K562 (cell line): ENCODE results near the gene GIMAP8. TPM values are rescaled to one million over a fixed set of nuclear protein-coding genes. Genes with fewer than 3 reads are reported as not detected.

Experiments
- ARID1B ChIP-seq: fragments of 450-650 bp; IDR thresholded peaks from 2 replicates; pipeline ENCODE4 v1.6.1; 2016; ENCODE audit warnings: antibody characterized with exemption, mild to moderate bottlenecking, inconsistent platforms
- ARNT ChIP-seq, 2 experiments: fragments of 450-650 bp; IDR thresholded peaks; 2 replicates each; pipeline ENCODE4 v1.6.1; 2016; ENCODE audit warnings: mild to moderate bottlenecking in 1 of 2
- CREBBP ChIP-seq: IDR thresholded peaks from one replicate; pipeline ENCODE4 v1.6.1; 2012; ENCODE audit warnings: low read depth, mild to moderate bottlenecking, control low read depth, inconsistent platforms, low read length
- CUX1 ChIP-seq: fragments of 200-800 bp; sonication (Bioruptor generic); IDR thresholded peaks from 2 replicates; pipeline ENCODE4 v1.6.1; 2016; ENCODE audit warnings: missing genetic modification characterization, missing compliant biosample characterization
- E2F3 ChIP-seq: fragments of 250-450 bp; sonication (Bioruptor Pico); IDR thresholded peaks from 2 replicates; pipeline ENCODE4 v1.4.0; 2020; ENCODE audit warnings: mild to moderate bottlenecking
- E2F8 ChIP-seq: fragments of 450-650 bp; IDR thresholded peaks from 2 replicates; pipeline ENCODE4 v1.7.1; 2018; ENCODE audit warnings: mild to moderate bottlenecking, low read depth; ENCODE audit not compliant: partially characterized antibody
- ERF ChIP-seq: fragments of 450-650 bp; formaldehyde crosslinking; IDR thresholded peaks from 2 replicates; pipeline ENCODE4 v1.4.0; 2020; ENCODE audit warnings: mild to moderate bottlenecking, mixed read lengths
- GATAD2A ChIP-seq: fragments of 450-650 bp; IDR thresholded peaks from 2 replicates; pipeline ENCODE4 v1.6.1; 2017
- MTA3 ChIP-seq: fragments of 450-650 bp; formaldehyde crosslinking; IDR thresholded peaks from 2 replicates; pipeline ENCODE4 v1.6.1; 2017; ENCODE audit warnings: mild to moderate bottlenecking, borderline replicate concordance
- MXD1 ChIP-seq: fragments of 250-450 bp; sonication (Bioruptor Pico); IDR thresholded peaks from 2 replicates; pipeline ENCODE4 v1.8.0; 2021; ENCODE audit warnings: borderline replicate concordance, mild to moderate bottlenecking, moderate library complexity; ENCODE audit not compliant: poor library complexity, severe bottlenecking
- RBBP5 ChIP-seq: fragments of 200-600 bp; sonication (generic); IDR thresholded peaks from 2 replicates; pipeline ENCODE4 v1.6.1; 2012; ENCODE audit warnings: borderline replicate concordance, mild to moderate bottlenecking, low read length, control low read depth, inconsistent platforms; ENCODE audit not compliant: insufficient read depth, poor library complexity, severe bottlenecking
- TCFL5 ChIP-seq: fragments of 250-450 bp; sonication (Bioruptor Pico); conservative IDR thresholded peaks from 2 replicates; pipeline ENCODE4 v1.6.1; 2021; ENCODE audit warnings: mild to moderate bottlenecking, moderate library complexity, matching md5 sums
- ZBTB9 ChIP-seq: fragments of 450-650 bp; formaldehyde crosslinking; IDR thresholded peaks from 2 replicates; pipeline ENCODE4 v1.4.0; 2020; ENCODE audit warnings: mild to moderate bottlenecking, moderate library complexity
- ZFP1 ChIP-seq: fragments of 450-650 bp; formaldehyde crosslinking; IDR thresholded peaks from 2 replicates; pipeline ENCODE4 v1.4.0; 2020; ENCODE audit warnings: mild to moderate bottlenecking, mixed read lengths
- ZNF324 ChIP-seq: fragments of 250-450 bp; sonication (Bioruptor Pico); IDR thresholded peaks from 2 replicates; pipeline ENCODE4 v1.4.0; 2020; ENCODE audit warnings: mild to moderate bottlenecking
- ZNF431 ChIP-seq: sonication (generic); formaldehyde crosslinking; IDR thresholded peaks from 2 replicates; pipeline ENCODE4 v1.8.0; 2022; ENCODE audit warnings: mild to moderate bottlenecking, missing genetic modification reagents
- ZNF57 ChIP-seq: fragments of 450-650 bp; formaldehyde crosslinking; IDR thresholded peaks from 2 replicates; pipeline ENCODE4 v1.4.0; 2020; ENCODE audit warnings: mild to moderate bottlenecking, moderate library complexity
- ZNF75A ChIP-seq: fragments of 450-650 bp; formaldehyde crosslinking; IDR thresholded peaks from 2 replicates; pipeline ENCODE4 v1.4.0; 2020; ENCODE audit warnings: mild to moderate bottlenecking
- polyA plus RNA-seq, 8 experiments: library from polyadenylated mRNA; depleted of rRNA in 4 of 8; stranded (reverse) in 5 of 8; unstranded in 3 of 8; fragments of >200 nt; fragmentation: Nextera tagmentation in 2 of 8; fragmentation: Illumina TruSeq in 1 of 8; extraction: Ambion mirVana in 2 of 8; extraction: Trizol in 1 of 8; gene quantifications; 2 replicates each; pipeline versions ENCODE4 v1.2.1 to v1.2.3, GENCODE V29; 2011 to 2014; ENCODE audit warnings: inconsistent platforms in 1 of 8, missing spikeins in 1 of 8
- total RNA-seq, 7 experiments: library from RNA; depleted of rRNA in 6 of 7; stranded (reverse); fragments of >200 nt in 6 of 7; fragmentation: Illumina TruSeq in 2 of 7; extraction: Trizol in 2 of 7; gene quantifications; 2 replicates each; pipeline versions ENCODE4 v1.2.1 to v1.2.3, GENCODE V29; 2011 to 2021; ENCODE audit warnings: low replicate concordance in 1 of 7

Gene GIMAP8
- total and polyA plus RNA-seq, 9 of the 15 experiments (the other 6 are each of a cell fraction or from before 2014, with no cell fraction given): not detected

GRCh38 chr7:150404805-150405583, 45.4 kb upstream of the GIMAP8 start (continued):
- peak; percentile 86 for TF ChIP-seq E2F8
- TF ChIP-seq MXD1 (CRISPR knock-in tag): peak; percentile 64
- peak; percentile 91 for TF ChIP-seq MTA3
- no peak for TF ChIP-seq TCFL5 (CRISPR knock-in tag)
- no peak; a peak in 1 of 4 replicates for TF ChIP-seq ARNT (IDR thresholded peaks at IDR 0.05)
- TF ChIP-seq ZFP1: no peak; the same call in 1 of the 2 replicates
- no peak for TF ChIP-seq ZNF75A
- TF ChIP-seq ARID1B: no peak
- no peak for TF ChIP-seq ZNF324 (CRISPR knock-in tag)
- TF ChIP-seq GATAD2A: peak; percentile 92; the same call in 1 of the 2 replicates
- TF ChIP-seq ZBTB9 (CRISPR knock-in tag): no peak; the same call in 1 of the 2 replicates
- no peak for TF ChIP-seq CREBBP
- peak; percentile 97 for TF ChIP-seq RBBP5
- no peak; the same call in 1 of the 2 replicates for TF ChIP-seq CUX1
- peak; percentile 80 for TF ChIP-seq ZNF431 (CRISPR knock-in tag)
- no peak for TF ChIP-seq E2F3
- TF ChIP-seq ERF (CRISPR knock-in tag): peak; percentile 30; the same call in 1 of the 2 replicates
- TF ChIP-seq ZNF57 (CRISPR knock-in tag): no peak
